Measurements from ENCODE around the gene DMPK.

DMPK gene

GRCh38 chr19:45773384-45773783, 8.9 kb downstream of the DMPK start:
- peaks cover 12% of the 10 kb centered on the region for H3K36me3 ChIP-seq (ENCODE audit: control insufficient read depth, insufficient read depth, low read length)
- no peak overlapping the region for H3K27ac ChIP-seq (ENCODE audit: low read depth, low read length)
- H3K27me3 ChIP-seq (ENCODE audit: control insufficient read depth, insufficient read depth, low read length) = no peaks in the 10 kb centered on the region
- H3K9me3 ChIP-seq (ENCODE audit: control insufficient read depth, insufficient read depth, low read length) = no peaks in the 10 kb centered on the region
- no peak overlapping the region for H3K4me3 ChIP-seq (ENCODE audit: low read depth, low read length)
- peaks cover 9% of the 10 kb centered on the region; the same call in 1 of the 2 replicates for H3K4me1 ChIP-seq (ENCODE audit: control insufficient read depth, insufficient read depth, low read length)
- no peak overlapping the region for H3K9ac ChIP-seq (ENCODE audit: low read depth, low read length)

GRCh38 chr19:45772912-45773311, 9.4 kb downstream of the DMPK start:
- Histone ChIP-seq H3K4me3 (ENCODE audit: low read depth, low read length) (no peak overlapping the region), H3K4me1 (ENCODE audit: control insufficient read depth, insufficient read depth, low read length) (peaks cover 9% of the 10 kb centered on the region; the same call in 1 of the 2 replicates), H3K27me3 (ENCODE audit: control insufficient read depth, insufficient read depth, low read length) (no peaks in the 10 kb centered on the region), H3K9ac (ENCODE audit: low read depth, low read length) (no peak overlapping the region), H3K27ac (ENCODE audit: low read depth, low read length) (no peak overlapping the region), H3K36me3 (ENCODE audit: control insufficient read depth, insufficient read depth, low read length) (peaks cover 12% of the 10 kb centered on the region), H3K9me3 (ENCODE audit: control insufficient read depth, insufficient read depth, low read length) (no peaks in the 10 kb centered on the region)

GRCh38 chr19:45772130-45772840, 10.0 kb downstream of the DMPK start:
- Histone ChIP-seq H3K9me3 (ENCODE audit: control insufficient read depth, insufficient read depth, low read length) (no peaks in the 10 kb centered on the region), H3K36me3 (ENCODE audit: control insufficient read depth, insufficient read depth, low read length) (peaks cover 8% of the 10 kb centered on the region), H3K27me3 (ENCODE audit: control insufficient read depth, insufficient read depth, low read length) (no peaks in the 10 kb centered on the region), H3K4me3 (ENCODE audit: low read depth, low read length) (no peak overlapping the region), H3K27ac (ENCODE audit: low read depth, low read length) (peak overlapping the region; percentile 35), H3K9ac (ENCODE audit: low read depth, low read length) (no peak overlapping the region), H3K4me1 (ENCODE audit: control insufficient read depth, insufficient read depth, low read length) (peaks cover 9% of the 10 kb centered on the region; the same call in 1 of the 2 replicates)

GRCh38 chr19:45771311-45771933, 10.9 kb downstream of the DMPK start:
- Histone ChIP-seq H3K4me1 (ENCODE audit: control insufficient read depth, insufficient read depth, low read length) (peaks cover 16% of the 10 kb centered on the region; the same call in 1 of the 2 replicates), H3K4me3 (ENCODE audit: low read depth, low read length) (peak overlapping the region; percentile 72), H3K27ac (ENCODE audit: low read depth, low read length) (peak overlapping the region; percentile 35), H3K9me3 (ENCODE audit: control insufficient read depth, insufficient read depth, low read length) (no peaks in the 10 kb centered on the region), H3K9ac (ENCODE audit: low read depth, low read length) (0 out of 2 replicates have a peak overlapping the region, but pooled peaks have one; percentile 26), H3K27me3 (ENCODE audit: control insufficient read depth, insufficient read depth, low read length) (no peaks in the 10 kb centered on the region), H3K36me3 (ENCODE audit: control insufficient read depth, insufficient read depth, low read length) (no peaks in the 10 kb centered on the region)

GRCh38 chr19:45770192-45771101, 11.8 kb downstream of the DMPK start:
- Histone ChIP-seq H3K9me3 (ENCODE audit: control insufficient read depth, insufficient read depth, low read length) (no peaks in the 10 kb centered on the region), H3K4me1 (ENCODE audit: control insufficient read depth, insufficient read depth, low read length) (peaks cover 18% of the 10 kb centered on the region; the same call in 1 of the 2 replicates), H3K27ac (ENCODE audit: low read depth, low read length) (peak overlapping the region; percentile 98), H3K4me3 (ENCODE audit: low read depth, low read length) (peak overlapping the region; percentile 72), H3K27me3 (ENCODE audit: control insufficient read depth, insufficient read depth, low read length) (no peaks in the 10 kb centered on the region), H3K36me3 (ENCODE audit: control insufficient read depth, insufficient read depth, low read length) (no peaks in the 10 kb centered on the region), H3K9ac (ENCODE audit: low read depth, low read length) (peak overlapping the region; percentile 76)

GRCh38 chr19:45769821-45770191, 12.5 kb downstream of the DMPK start:
- H3K4me3 ChIP-seq (ENCODE audit: low read depth, low read length) = peak overlapping the region; percentile 72
- peak overlapping the region; percentile 62 for H3K9ac ChIP-seq (ENCODE audit: low read depth, low read length)
- peaks cover 24% of the 10 kb centered on the region for H3K4me1 ChIP-seq (ENCODE audit: control insufficient read depth, insufficient read depth, low read length)
- no peaks in the 10 kb centered on the region for H3K27me3 ChIP-seq (ENCODE audit: control insufficient read depth, insufficient read depth, low read length)
- H3K27ac ChIP-seq (ENCODE audit: low read depth, low read length) = peak overlapping the region; percentile 98
- H3K9me3 ChIP-seq (ENCODE audit: control insufficient read depth, insufficient read depth, low read length) = no peaks in the 10 kb centered on the region
- no peaks in the 10 kb centered on the region for H3K36me3 ChIP-seq (ENCODE audit: control insufficient read depth, insufficient read depth, low read length)

GRCh38 chr19:45768984-45769782, 13.1 kb downstream of the DMPK start, which contains the start of gene SIX5:
Gene SIX5, minus strand, starts transcription at chr19:45769252. Its CDS starts 408 bp downstream, at chr19:45768844.
- H3K9ac ChIP-seq (ENCODE audit: low read depth, low read length) = peak within 1 kb of the TSS; percentile 96
- H3K4me1 ChIP-seq (ENCODE audit: control insufficient read depth, insufficient read depth, low read length) = peaks cover 31% of the 10 kb centered on the region
- H3K36me3 ChIP-seq (ENCODE audit: control insufficient read depth, insufficient read depth, low read length) = no peaks in the 10 kb centered on the region

GRCh38 chr19:45768655-45768983, 13.7 kb downstream of the DMPK start:
- Histone ChIP-seq H3K4me3 (ENCODE audit: low read depth, low read length) (peak overlapping the region; percentile 91), H3K9ac (ENCODE audit: low read depth, low read length) (peak overlapping the region; percentile 96), H3K4me1 (ENCODE audit: control insufficient read depth, insufficient read depth, low read length) (peaks cover 36% of the 10 kb centered on the region)

More at GRCh38 chr19:45768984-45769782, 13.1 kb downstream of the DMPK start, which contains the start of gene SIX5:
- peak within 1 kb of the TSS; percentile 99 for H3K27ac ChIP-seq (ENCODE audit: low read depth, low read length)
- no peaks in the 10 kb centered on the region for H3K27me3 ChIP-seq (ENCODE audit: control insufficient read depth, insufficient read depth, low read length)
- H3K4me3 ChIP-seq (ENCODE audit: low read depth, low read length) = peak within 1 kb of the TSS; percentile 91
- H3K9me3 ChIP-seq (ENCODE audit: control insufficient read depth, insufficient read depth, low read length) = no peaks in the 10 kb centered on the region

GRCh38 chr19:45767881-45768654, 14.2 kb downstream of the DMPK start:
- Histone ChIP-seq H3K36me3 (ENCODE audit: control insufficient read depth, insufficient read depth, low read length) (no peaks in the 10 kb centered on the region), H3K4me1 (ENCODE audit: control insufficient read depth, insufficient read depth, low read length) (peaks cover 37% of the 10 kb centered on the region), H3K9ac (ENCODE audit: low read depth, low read length) (peak overlapping the region; percentile 75), H3K27me3 (ENCODE audit: control insufficient read depth, insufficient read depth, low read length) (no peaks in the 10 kb centered on the region), H3K9me3 (ENCODE audit: control insufficient read depth, insufficient read depth, low read length) (no peaks in the 10 kb centered on the region), H3K4me3 (ENCODE audit: low read depth, low read length) (peak overlapping the region; percentile 91), H3K27ac (ENCODE audit: low read depth, low read length) (peak overlapping the region; percentile 99)

More at GRCh38 chr19:45768655-45768983, 13.7 kb downstream of the DMPK start:
- Histone ChIP-seq H3K36me3 (ENCODE audit: control insufficient read depth, insufficient read depth, low read length) (no peaks in the 10 kb centered on the region), H3K9me3 (ENCODE audit: control insufficient read depth, insufficient read depth, low read length) (no peaks in the 10 kb centered on the region), H3K27ac (ENCODE audit: low read depth, low read length) (peak overlapping the region; percentile 99), H3K27me3 (ENCODE audit: control insufficient read depth, insufficient read depth, low read length) (no peaks in the 10 kb centered on the region)
